Measurements from ENCODE around the gene RNASEL. TPM values are rescaled to one million over a fixed set of nuclear protein-coding genes. Genes with fewer than 3 reads are reported as not detected.

Gene RNASEL
- total RNA-seq, 1 experiment from 2014 or later, result 1.2 TPM

GRCh38 chr1:182624577-182624976 is 35.5 kb upstream of the RNASEL start:
- no peaks in the 10 kb centered on the region for H3K9me3 ChIP-seq (ENCODE audit: control insufficient read depth, insufficient read depth, low read depth, low read length)
- DNase-seq (ENCODE audit: low read depth, low spot score), result no peak
- in situ Hi-C loops (cut with HindIII; ENCODE audit: low pct_unique_long_range_greater_than_20kb, low sequenced_read_pairs) (no loop called here), intact Hi-C loops (cut with micrococcal nuclease; ENCODE audit: unreplicated experiment) (no loop called here)
- no peaks in the 10 kb centered on the region for H3K4me1 ChIP-seq (ENCODE audit: control insufficient read depth, insufficient read depth, low read length)
- H3K27me3 ChIP-seq (ENCODE audit: control insufficient read depth, insufficient read depth, low read length), result peaks cover 2% of the 10 kb centered on the region; the same call in 1 of the 2 replicates
- H3K27ac ChIP-seq (ENCODE audit: low read length), result no peak overlapping the region
- ChIA-PET POLR2A (no interaction called here), CTCF (no interaction called here)
- no TSS peak for BruUV-seq (replicated peaks)
- H3K4me3 ChIP-seq (ENCODE audit: low read depth in 2 of 2, low read length in 2 of 2), result no peak overlapping the region
- ATAC-seq, result no peak
- H3K36me3 ChIP-seq (ENCODE audit: control insufficient read depth, insufficient read depth, low read length), result no peaks in the 10 kb centered on the region
- TF ChIP-seq TCF7L2 (IDR thresholded peaks at IDR 0.05; ENCODE audit: low read depth, low read length), result no peak
- TF ChIP-seq SIN3A (IDR thresholded peaks at IDR 0.05; ENCODE audit: borderline replicate concordance, insufficient read depth, low read depth, low read length), result no peak
- no peak for TF ChIP-seq CTCF (IDR thresholded peaks at IDR 0.05)
- TF ChIP-seq REST (IDR thresholded peaks at IDR 0.05; ENCODE audit: insufficient read depth in 1 of 2, low read depth in 2 of 2, low read length in 1 of 2), result no peak
- TF ChIP-seq POLR2AphosphoS5 (IDR thresholded peaks at IDR 0.05; ENCODE audit: low read depth, low read length), result no peak

GRCh38 chr1:182622901-182623528 is 34.0 kb upstream of the RNASEL start:
- CTCF ChIA-PET, result no interaction called here
- no TSS peak for BruUV-seq (replicated peaks)
- peaks cover 9% of the 10 kb centered on the region for H3K27me3 ChIP-seq (ENCODE audit: control insufficient read depth, insufficient read depth, low read length)

More at GRCh38 chr1:182622901-182623528, 34.0 kb upstream of the RNASEL start:
- no peaks in the 10 kb centered on the region for H3K9me3 ChIP-seq (ENCODE audit: control insufficient read depth, insufficient read depth, low read depth, low read length)
- in situ Hi-C loops (cut with HindIII; ENCODE audit: low pct_unique_long_range_greater_than_20kb, low sequenced_read_pairs), result no loop called here
- DNase-seq (ENCODE audit: low read depth, low spot score) (no peak), ATAC-seq (no peak)
- no peak overlapping the region for H3K4me3 ChIP-seq (ENCODE audit: low read depth in 2 of 2, low read length in 2 of 2)
- H3K27ac ChIP-seq (ENCODE audit: low read length), result no peak overlapping the region
- intact Hi-C loops (cut with micrococcal nuclease; ENCODE audit: unreplicated experiment), result no loop called here
- H3K36me3 ChIP-seq (ENCODE audit: control insufficient read depth, insufficient read depth, low read length), result no peaks in the 10 kb centered on the region
- POLR2A ChIA-PET, result no interaction called here
- TF ChIP-seq REST (IDR thresholded peaks at IDR 0.05; ENCODE audit: insufficient read depth in 1 of 2, low read depth in 2 of 2, low read length in 1 of 2) (no peak), POLR2AphosphoS5 (IDR thresholded peaks at IDR 0.05; ENCODE audit: low read depth, low read length) (no peak)
- no peaks in the 10 kb centered on the region for H3K4me1 ChIP-seq (ENCODE audit: control insufficient read depth, insufficient read depth, low read length)

Measured in Panc1 (cell line).